Osteocyte (in vitro differentiated cells): ENCODE measurements around the gene PPFIA4. TPM values are rescaled to one million over a fixed set of nuclear protein-coding genes. Genes with fewer than 3 reads are reported as not detected.
A peak's percentile ranks its signal among the peaks of the same experiment; 100 is the strongest.

Experiments used
- DNase-seq: peaks from one replicate; pipeline ENCODE4 v3.0.0; 2021; ENCODE audit warnings: mixed read lengths; ENCODE audit not compliant: unreplicated experiment; ENCODE audit errors: extremely low spot score
- H3K27ac Mint-ChIP-seq: one replicate; pipeline ENCODE4 v1.8.0; 2021; ENCODE audit warnings: mild to moderate bottlenecking, mixed read lengths; ENCODE audit not compliant: unreplicated experiment
- H3K27me3 Mint-ChIP-seq: one replicate; pipeline ENCODE4 v1.8.0; 2021; ENCODE audit warnings: mixed read lengths; ENCODE audit not compliant: unreplicated experiment
- H3K36me3 Mint-ChIP-seq: one replicate; pipeline ENCODE4 v1.8.0; 2021; ENCODE audit warnings: mixed read lengths; ENCODE audit not compliant: unreplicated experiment
- H3K4me1 Mint-ChIP-seq: one replicate; pipeline ENCODE4 v1.8.0; 2021; ENCODE audit warnings: mixed read lengths; ENCODE audit not compliant: unreplicated experiment
- H3K4me3 Mint-ChIP-seq: one replicate; pipeline ENCODE4 v1.8.0; 2021; ENCODE audit warnings: mild to moderate bottlenecking, moderate library complexity, mixed read lengths; ENCODE audit not compliant: unreplicated experiment
- H3K9me3 Mint-ChIP-seq: one replicate; pipeline ENCODE4 v1.8.0; 2021; ENCODE audit warnings: mixed read lengths; ENCODE audit not compliant: unreplicated experiment
- total RNA-seq: library from RNA; stranded (reverse); gene quantifications from 2 replicates; pipeline ENCODE4 v1.2.1, GENCODE V29; 2021
- TF ChIP-seq, protein P1 (sequence below): fragments of 200-600 bp; sonication (generic); IDR thresholded peaks from 2 replicates; pipeline ENCODE4 v1.5.0; 2021; ENCODE audit warnings: antibody characterized with exemption, mild to moderate bottlenecking, moderate library complexity

Gene PPFIA4
- total RNA-seq, 1 donor from 2014 or later, result 1.4 TPM

DNA sequence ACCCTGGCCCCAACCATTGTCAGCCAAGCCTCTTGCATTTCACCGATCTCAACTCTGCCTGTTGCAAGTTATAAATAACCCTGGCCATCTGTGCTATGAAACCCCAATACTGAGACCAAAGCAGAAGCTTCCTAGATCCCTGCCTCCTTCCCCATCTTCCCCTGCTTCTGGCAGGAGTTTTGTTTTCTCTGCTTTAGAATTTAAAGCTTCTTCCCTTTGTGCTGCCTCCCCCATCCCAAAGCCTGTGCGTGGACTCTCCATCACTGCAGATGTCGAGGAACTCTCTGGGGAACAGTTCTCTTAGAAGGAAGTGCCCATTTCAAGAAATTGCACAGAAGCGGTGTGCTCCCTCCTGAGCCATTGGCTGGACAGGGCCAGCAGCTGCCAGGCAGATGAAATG, 76.9 kb downstream of the PPFIA4 start:
- no peaks in the 10 kb centered on the region for H3K36me3 Mint-ChIP-seq
- no peaks in the 10 kb centered on the region for H3K4me1 Mint-ChIP-seq
- no peak overlapping the region for H3K27ac Mint-ChIP-seq
- peaks cover 12% of the 10 kb centered on the region for H3K9me3 Mint-ChIP-seq
- no peak overlapping the region for H3K4me3 Mint-ChIP-seq
- H3K27me3 Mint-ChIP-seq, result peaks cover 47% of the 10 kb centered on the region
- TF ChIP-seq, protein P1, sequence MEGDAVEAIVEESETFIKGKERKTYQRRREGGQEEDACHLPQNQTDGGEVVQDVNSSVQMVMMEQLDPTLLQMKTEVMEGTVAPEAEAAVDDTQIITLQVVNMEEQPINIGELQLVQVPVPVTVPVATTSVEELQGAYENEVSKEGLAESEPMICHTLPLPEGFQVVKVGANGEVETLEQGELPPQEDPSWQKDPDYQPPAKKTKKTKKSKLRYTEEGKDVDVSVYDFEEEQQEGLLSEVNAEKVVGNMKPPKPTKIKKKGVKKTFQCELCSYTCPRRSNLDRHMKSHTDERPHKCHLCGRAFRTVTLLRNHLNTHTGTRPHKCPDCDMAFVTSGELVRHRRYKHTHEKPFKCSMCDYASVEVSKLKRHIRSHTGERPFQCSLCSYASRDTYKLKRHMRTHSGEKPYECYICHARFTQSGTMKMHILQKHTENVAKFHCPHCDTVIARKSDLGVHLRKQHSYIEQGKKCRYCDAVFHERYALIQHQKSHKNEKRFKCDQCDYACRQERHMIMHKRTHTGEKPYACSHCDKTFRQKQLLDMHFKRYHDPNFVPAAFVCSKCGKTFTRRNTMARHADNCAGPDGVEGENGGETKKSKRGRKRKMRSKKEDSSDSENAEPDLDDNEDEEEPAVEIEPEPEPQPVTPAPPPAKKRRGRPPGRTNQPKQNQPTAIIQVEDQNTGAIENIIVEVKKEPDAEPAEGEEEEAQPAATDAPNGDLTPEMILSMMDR, result no peak
- peak; percentile 17 for DNase-seq

DNA sequence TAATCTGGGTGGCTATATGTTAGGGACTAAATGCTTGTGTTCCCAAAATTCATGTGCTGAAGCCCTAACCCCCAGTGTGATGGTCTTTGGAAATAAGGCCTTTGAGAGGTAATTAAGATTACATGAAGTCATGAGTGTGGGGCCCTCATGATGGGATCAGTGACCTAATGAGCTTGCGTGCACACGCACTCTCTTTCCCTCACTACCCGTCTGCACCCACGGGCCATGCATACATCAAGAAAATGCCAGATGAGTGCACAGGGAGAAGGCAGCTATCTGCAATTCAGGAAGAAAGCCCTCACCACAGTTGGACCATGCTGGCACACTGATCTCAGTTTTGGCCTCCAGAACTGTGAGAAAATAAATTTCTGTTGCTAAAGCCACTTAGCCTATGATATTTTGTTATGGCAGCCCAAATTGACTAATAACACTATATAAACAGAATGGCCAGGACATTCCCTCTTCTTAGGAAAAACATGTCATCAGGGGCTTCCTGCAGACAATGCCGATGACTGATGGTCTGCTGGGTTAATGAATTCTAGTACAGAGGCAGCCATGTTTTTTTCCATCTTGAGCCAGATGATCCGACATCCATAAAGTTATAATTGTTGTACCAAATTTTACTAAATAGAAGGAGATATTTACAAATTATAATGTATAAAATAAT, 77.7 kb downstream of the PPFIA4 start:
- Mint-ChIP-seq H3K27ac (no peak overlapping the region), H3K4me1 (no peaks in the 10 kb centered on the region), H3K4me3 (no peak overlapping the region), H3K36me3 (no peaks in the 10 kb centered on the region), H3K9me3 (peaks cover 12% of the 10 kb centered on the region), H3K27me3 (peaks cover 54% of the 10 kb centered on the region)
- peak; percentile 15 for DNase-seq
- TF ChIP-seq, protein P1, result no peak

GRCh38 chr1:203104789-203105390, 78.6 kb downstream of the PPFIA4 start:
- Mint-ChIP-seq H3K9me3 (peaks cover 12% of the 10 kb centered on the region), H3K4me3 (no peak overlapping the region), H3K36me3 (no peaks in the 10 kb centered on the region)

GRCh38 chr1:203112475-203112874, 86.2 kb downstream of the PPFIA4 start:
- no peak for DNase-seq
- no peak overlapping the region for H3K27ac Mint-ChIP-seq
- TF ChIP-seq, protein P1, result no peak
- no peaks in the 10 kb centered on the region for H3K4me1 Mint-ChIP-seq
- H3K27me3 Mint-ChIP-seq, result peaks cover 58% of the 10 kb centered on the region
- no peaks in the 10 kb centered on the region for H3K36me3 Mint-ChIP-seq
- no peak overlapping the region for H3K4me3 Mint-ChIP-seq
- H3K9me3 Mint-ChIP-seq, result no peaks in the 10 kb centered on the region

More at GRCh38 chr1:203104789-203105390, 78.6 kb downstream of the PPFIA4 start:
- peaks cover 60% of the 10 kb centered on the region for H3K27me3 Mint-ChIP-seq
- DNase-seq, result no peak
- TF ChIP-seq, protein P1, result no peak
- H3K27ac Mint-ChIP-seq, result no peak overlapping the region
- H3K4me1 Mint-ChIP-seq, result no peaks in the 10 kb centered on the region

DNA sequence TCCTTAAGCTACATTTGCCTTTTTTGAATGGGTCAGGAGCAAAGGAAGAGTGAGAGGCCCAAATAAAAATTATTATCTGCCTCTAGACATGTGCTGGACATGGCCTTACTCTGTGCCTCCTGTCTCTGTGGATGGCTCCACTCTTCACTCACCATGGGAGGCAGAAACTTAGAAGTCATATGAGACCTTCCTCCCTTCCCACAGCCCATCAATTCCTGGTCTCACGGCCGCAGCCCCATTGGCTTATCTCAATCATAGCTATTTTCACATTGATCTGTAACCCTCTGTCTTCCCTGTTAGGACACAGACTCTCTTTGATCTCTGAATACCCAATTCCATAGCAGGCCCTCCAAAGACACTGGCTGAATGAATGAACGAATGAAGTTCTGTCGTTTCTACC, 87.0 kb downstream of the PPFIA4 start:
- no peak overlapping the region for H3K27ac Mint-ChIP-seq
- TF ChIP-seq, protein P1, result no peak
- H3K4me3 Mint-ChIP-seq, result no peak overlapping the region
- peaks cover 57% of the 10 kb centered on the region for H3K27me3 Mint-ChIP-seq
- DNase-seq, result peak; percentile 38
- no peaks in the 10 kb centered on the region for H3K4me1 Mint-ChIP-seq
- H3K9me3 Mint-ChIP-seq, result no peaks in the 10 kb centered on the region
- no peaks in the 10 kb centered on the region for H3K36me3 Mint-ChIP-seq
